HG02798 (cell line): ENCODE measurements around the gene UNCX.
"Not testable (repeated sequence)": the region's sequence is repeated elsewhere in the genome, so short reads cannot be mapped to it uniquely, and the experiment has no call there.

Source experiments
- ATAC-seq: cut with Tn5 transposase; IDR thresholded peaks from one replicate; pipeline ENCODE4 v1.9.1; 2021; ENCODE audit warnings: mild to moderate bottlenecking; ENCODE audit not compliant: unreplicated experiment, poor library complexity

The UNCX gene

DNA sequence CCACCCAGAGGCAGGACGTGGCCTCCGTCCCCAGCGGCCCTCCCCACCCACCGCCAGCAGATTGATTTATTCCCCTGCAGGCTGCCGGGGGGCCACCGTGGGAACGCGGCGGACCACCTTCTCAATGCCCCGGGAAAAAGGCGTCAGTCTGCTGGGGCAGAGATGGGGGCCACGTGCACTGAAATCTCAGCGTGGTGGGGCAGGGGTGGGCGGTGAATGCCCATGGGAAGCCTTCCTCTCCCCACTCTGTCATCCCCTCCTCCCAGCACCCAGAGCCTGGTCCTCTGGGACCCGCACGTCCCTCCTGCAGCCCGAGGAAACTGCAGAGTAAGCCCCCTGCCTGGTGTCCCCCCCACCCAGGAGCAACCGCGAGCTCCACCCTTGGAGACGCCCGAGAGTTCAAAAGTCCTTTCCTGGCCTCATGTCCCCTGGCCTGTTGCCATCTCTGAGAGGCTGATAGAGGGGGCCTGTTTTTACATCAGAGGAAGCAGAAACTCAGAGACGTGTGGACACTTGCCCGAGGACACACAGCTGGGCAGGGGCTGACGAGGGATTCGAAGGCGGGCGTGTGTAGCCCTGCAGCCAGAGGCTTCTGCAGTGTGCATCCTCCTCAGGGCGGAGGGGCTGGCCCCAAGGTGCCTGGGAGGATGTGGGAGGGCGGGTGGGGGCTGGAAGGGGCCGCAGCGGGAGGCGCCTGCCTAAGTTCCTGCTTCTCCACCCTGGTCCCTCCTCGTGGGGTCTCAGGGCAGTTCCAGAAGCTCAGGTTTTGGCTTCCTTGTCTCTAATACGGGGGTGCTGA, 21.8 kb downstream of the UNCX start:
- no peak for ATAC-seq

DNA sequence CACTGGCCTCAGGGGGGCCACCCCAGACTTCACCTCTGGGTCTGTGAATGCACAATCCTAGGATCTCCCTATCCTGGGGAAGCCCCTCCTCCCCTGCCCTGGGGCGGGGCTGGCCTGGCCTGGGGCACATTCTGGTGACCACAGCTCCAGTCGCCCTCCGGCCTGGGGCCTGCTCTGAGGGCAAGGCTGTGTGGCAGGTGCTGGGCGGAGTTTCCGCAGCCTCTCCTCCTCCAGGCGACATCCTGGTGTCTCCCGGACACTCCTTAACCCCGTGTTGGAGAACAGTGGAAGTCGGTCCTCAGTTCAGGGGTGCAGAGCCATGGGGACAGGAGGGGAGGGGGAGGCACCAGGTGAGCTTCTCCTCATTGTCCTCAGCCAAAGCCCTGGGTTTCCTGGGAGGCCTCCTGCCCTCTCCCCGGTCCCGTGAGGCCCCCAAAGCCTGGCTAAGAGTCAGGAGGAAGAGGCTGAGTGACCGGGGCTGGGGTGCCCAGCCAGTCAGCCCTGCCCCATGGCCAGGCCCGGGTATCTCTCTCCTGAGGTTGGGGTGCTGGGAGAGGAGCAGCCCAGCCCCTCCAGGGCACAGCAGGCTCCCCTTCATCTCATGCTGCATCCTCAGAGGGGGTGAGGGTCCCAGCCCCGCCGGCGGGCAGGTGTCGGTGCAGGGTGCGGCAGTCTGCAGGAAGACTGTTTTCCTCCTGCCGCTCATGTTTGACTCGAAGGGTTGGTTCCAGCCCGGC, 22.6 kb downstream of the UNCX start:
- ATAC-seq = no peak

DNA sequence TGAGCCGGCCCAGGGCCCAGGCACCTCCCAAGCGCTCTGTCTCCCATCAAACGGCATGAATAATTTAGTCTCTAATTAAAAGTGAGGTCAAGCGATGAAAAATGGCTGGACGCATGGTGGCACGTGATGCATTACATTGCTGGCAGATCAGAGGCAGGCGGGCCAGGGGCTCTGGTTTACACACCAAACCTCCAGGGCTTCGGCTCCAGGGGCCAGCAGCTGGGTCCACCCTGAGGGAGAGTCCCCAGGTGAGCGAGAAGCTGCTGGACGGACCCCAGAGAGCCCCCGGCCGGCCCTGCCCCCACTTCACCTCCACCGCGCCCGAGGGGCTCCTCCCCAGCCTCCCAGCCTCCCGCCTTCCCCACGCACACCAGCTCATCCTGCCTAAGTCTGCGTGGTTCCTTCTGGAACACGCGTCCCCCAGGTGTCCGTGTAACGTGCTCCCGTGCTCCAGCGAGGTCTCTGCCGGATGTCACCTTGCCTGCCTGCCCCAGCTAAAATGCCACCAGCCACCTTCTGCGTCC, 23.2 kb downstream of the UNCX start:
- ATAC-seq = no peak

DNA sequence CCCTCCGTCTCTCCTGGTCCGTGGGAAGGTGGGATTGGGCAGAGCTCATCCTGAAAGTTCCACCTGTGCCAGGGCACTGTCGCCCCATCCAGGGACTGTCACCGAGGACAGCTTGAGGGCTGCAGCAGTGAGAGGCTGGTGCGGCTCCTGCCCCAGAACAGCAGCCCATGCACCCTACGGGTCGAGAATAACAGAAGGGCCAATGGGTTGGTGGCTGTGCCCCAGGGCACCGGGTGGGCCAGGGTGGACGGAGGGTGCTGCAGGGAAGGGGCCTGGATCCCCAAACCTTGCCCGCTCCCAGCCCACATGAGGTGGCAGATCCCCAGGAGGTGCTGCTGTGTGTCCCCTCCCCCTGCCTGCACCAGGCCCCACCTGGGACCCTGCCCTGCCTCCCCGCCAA, 23.9 kb downstream of the UNCX start:
- no peak for ATAC-seq

DNA sequence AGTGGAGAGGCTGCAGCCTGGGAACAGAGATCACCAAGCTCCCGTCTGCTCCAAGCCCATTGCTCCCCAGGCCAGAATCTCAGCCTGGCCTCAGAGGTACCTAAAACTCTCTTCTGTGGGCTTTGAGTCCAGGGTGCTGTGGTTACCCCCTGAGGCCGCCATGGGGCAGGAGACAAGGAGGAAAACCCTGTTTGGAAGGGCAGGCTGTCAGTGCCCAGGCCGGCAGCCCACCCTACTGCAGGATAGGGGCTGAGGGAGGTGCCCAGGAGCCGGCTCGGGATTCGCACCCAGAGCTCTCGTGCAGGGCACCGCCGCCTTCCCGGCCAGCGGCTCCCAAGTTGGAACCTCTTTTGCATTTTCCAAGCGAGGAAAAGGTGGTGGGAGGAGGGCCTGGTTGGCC, 24.5 kb downstream of the UNCX start:
- ATAC-seq = no peak

DNA sequence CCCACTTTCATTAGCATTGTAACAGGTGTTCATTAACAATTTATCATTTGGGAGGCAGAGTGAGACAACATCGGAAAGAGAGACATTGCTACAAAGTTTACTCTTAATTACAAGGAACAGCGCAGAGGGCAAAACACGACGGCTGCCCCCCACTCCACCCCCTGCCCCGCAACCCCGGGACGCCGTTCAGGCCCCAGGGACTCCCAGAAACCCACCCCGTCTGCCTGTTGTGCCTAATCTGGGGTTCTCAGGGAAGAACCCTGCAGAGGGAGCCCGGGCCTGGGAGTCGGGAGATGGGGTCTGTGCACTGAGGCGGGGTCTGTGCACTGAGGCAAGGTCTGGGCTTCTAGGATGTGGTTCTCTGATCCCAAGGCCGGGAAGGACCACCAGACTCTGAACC, 25.2 kb downstream of the UNCX start:
- no peak for ATAC-seq

DNA sequence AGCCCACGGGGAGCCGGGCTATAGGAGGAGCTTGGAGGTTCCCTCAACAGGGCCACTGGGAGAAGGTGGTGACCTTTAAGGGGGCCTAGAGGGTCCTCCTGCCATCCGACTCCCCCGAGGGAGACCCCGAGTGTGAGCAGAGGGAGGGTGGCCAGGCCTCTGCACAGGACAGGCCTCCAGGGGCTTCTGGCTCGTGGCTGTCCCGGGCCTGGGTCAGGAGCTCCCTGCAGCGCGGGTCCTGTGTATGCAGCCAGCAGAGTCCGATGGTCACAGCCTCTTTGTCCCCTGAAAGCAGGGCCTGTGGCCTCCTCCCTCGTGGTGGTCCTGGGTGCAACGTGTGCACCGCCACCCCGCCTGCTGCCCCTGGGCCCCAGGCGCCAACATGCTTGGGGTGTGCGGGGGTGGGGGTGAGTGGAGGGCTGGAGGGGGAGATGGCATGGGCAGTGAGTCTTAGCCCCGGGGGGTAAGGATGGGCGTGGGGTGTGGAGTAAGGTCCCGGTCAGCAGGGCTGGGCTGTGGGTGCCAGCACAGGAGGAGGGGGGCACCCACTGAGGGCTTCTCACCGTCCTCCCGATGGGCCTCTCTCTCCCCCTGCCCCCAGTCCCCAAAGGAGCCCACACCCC, 27.1 kb downstream of the UNCX start:
- no peak for ATAC-seq

DNA sequence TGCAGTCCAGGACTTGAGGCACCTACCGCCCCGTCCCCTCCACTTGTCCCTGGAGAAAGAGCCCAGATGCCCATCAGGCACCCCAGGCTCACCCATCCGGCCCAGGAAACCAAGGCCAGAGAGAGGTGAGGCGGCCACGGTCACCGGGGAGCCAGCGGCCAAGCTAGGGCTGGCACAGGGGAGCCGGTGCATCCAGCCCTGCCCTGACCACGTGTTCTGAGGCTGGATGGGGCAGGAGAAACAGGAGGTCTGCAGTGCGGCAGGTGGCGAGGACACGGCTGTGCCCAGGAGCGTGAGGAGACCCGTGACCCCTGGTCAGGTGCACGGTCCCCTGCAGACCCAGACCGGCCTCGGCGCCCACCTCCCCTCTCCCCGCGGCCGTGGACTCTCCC, 27.6 kb downstream of the UNCX start:
- ATAC-seq = no peak

DNA sequence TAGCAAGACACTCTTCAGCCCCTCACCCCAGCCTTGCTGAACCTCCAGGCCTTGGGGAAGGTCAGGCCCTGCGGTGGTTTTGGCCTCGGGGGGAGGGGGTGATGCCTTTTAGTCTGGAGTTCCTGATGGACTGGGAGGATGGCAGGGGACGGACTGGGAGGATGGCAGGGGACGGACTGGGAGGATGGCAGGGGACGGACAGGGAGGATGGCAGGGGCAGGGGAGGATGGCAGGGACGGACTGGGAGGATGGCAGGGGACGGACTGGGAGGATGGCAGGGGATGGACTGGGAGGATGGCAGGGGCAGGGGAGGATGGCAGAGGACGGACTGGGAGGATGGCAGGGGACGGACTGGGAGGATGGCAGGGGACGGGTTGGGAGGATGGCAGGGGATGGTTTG, 28.4 kb downstream of the UNCX start:
- not testable (repeated sequence) for ATAC-seq

DNA sequence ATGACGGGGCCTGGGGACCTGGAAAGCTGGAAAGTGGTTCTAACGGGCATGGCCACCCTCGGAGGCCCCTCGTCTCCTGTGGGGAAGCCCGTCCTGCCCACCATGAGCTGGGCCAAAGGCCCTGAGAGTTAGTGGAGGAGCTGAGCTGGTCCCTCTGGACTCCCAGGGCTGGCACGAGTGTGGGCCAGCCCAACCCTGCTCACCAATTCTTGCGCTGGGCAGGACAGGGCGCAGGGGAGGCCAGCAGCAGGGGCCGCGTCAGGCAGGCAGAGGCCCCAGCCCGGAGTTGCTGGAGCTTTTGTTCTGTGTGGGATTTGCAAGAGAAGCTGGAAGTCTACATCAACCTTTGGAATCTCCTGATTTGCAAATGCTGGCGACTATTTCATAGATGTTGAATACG, 29.8 kb downstream of the UNCX start:
- ATAC-seq = no peak

DNA sequence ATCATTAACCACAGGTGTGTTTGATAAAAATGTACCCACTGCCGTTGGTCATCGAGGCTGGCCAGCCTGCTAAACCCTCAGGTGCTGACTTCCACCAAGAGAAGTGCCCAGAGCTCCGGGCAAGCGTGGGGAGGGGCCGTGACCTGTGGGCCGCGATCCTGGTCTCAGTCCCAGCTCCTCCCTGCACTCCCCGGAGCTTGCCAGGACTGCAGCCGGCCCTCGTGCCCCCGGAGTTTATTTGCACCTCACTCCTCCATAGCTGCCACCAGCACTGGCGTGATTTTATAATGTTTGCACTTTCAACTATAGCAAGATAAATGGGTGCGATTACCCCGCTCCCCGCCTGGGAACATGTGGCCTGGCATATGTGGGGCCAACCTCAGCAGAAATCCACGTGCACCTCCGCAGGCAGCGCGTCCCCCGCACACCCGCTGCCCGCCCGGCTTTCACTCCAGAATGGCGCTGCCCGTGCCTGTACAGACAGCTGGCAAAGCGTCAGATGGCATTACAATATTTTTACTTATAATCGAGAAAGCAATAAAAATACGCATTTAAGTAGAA, 30.8 kb downstream of the UNCX start:
- no peak for ATAC-seq

DNA sequence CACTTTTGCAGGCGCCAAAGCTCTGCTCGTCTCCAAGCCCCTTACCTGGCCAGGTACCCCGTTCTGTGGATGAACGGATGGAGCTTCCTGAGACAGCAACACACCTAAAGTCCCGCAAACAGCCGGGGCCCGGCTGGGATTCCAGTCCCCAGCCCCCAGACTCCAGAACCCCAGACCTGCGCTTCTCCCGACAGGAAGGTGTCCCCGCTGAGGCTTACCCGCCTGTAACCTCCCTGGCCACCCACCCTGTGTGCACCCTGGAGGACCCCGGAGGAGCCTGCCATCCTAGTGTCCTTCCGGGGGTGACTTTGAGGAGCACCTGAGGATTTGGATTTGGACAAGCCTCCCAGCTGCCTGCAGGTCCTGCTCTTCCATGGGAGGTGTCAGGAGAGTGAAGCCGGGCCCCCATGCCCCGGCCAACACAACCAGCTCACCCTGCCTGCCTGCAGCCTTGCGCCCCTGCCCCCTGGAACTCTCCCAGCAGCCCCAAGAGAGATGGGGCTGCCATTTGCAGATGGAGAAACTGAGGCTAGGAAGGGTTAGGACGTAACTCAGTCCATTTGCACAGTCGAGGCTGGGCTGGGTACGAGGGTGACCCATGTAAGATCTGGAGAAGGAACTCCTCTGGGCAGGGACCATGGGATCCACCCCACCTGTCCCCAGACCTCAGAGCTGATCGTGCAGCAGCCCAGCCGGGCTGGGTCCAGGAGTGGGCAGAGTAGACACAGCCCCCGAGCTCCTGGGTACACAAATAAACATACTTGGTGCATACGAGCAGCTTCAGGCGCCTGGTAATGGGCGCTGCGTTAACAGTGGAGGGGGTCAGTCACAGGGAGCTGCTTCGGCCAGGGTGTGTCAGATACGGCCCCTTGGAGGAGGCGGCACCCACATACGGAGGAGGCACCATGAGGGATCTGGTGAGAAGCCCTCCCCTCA, 31.9 kb downstream of the UNCX start:
- ATAC-seq = no peak

DNA sequence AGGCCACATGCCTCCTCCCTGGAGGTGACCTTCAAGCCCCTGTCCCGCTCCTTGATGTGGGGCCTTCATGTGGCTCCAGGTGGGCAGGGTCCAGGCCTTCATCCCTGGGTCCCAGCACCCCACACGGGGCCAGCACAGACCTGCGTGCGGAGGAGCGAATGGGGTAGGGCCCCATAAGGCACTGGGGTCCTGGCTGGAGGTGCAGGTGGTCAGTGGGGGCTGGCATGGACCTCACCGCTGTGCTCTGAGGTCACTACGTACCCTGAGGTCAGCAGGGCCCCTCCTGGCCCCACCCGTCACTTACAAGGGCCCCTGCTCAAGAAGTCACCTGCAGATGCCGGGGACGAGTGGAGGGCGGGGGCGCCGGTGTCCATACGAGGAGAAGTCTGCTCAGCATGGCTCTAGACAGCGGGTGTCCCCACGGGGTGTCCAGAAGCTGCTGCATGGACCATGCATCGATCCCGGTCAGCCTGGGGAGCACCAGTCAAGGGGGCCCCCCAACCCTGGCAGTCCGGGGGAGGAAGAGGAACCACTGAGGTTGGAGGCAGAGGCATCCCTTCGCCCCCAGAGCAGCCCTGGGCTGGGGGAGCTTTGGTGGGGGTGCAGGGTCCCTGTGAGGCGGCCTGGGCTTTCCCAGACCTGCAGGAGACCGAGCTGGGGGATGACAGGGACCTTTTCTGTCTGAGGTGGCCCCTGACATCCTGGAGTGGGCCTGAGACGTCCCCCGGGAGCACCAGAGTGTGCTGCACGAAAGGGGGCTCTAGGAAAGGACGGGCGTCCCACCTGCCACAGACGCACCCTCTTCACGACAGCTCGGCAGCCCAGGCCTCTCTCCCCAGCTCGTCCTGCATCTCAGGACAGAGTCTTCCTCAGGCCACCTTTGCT, 34.6 kb downstream of the UNCX start:
- no peak for ATAC-seq

DNA sequence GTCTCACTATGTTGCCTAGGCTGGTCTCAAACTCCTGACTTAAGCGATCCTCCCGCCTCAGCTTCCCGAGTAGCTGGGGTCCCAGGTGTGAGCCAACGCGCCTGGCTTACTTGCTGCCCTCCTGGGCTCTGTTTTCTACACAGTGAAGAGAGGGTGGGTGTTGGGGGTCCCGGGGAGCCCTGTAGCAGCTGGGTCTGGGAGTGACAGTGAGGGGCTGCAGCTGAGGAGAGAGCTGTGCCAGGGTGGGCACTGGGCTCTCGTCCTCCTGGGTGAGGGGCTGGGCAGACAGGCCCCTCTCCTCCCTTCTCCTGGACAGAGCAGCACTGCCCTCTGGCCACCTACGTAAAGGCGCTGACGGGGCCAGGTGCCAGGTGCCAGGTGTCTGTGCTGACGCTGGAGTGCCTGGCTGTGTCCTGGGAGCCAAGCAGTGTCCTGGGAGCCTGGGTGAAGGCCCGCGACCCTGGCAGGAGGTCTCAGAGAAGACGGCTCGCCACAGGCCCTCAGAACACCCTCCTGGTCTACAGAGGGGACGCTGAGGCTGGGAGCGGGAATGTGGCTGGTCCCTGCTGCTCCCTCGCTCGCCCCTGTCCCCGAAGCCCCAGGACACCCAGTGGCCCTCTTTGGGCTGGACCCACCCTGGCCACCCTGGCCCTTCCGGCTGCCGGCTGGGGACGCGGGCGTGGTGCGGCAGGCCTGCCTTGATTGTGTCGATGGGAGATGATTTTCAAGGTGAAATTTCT, 35.6 kb downstream of the UNCX start:
- ATAC-seq = no peak

DNA sequence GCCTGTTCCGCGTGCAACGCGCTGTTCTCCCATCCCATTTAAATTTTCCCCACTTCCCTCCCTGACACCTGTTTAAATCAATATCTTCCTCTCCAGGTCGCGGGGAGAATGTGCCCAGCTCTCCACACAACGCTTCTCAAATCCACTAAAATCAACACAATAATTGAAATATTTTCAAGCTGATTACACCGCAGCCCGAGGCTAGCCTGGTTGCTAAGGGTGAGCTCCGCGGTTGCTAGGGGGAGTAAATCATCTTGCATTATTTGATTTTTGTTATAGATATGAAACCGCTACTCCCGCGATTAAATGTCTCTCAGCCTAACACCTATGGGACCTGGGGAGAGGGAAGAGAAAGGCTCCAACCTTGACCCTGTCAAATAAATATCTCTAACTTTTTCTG, 36.2 kb downstream of the UNCX start:
- no peak for ATAC-seq

DNA sequence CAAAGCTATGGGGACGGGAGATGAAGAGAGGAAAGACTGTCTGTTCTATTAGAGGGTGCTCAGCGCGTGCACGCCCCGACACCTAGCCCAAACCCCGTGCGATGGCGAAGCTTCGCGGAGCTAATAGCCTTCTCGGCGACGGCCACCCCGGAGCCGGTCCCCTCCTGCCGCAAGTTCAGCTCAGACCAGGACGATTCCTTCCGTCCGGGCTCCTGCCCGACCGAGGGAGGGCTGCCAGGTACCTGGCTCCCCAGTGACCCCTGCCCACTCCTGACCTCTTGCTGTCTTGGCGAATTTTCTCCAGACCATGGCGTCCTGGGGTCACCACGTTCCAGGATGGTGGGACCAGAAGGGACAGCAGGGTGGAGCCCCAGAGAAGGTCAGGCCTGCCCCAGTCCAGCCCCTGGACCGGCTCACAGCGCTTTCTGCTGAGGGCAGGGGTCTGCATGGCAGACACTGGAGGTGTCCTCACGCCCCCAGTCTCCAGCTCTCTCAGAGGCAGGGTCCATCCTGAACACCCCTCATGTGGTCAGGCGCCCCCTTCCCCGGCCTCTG, 36.7 kb downstream of the UNCX start:
- no peak for ATAC-seq

DNA sequence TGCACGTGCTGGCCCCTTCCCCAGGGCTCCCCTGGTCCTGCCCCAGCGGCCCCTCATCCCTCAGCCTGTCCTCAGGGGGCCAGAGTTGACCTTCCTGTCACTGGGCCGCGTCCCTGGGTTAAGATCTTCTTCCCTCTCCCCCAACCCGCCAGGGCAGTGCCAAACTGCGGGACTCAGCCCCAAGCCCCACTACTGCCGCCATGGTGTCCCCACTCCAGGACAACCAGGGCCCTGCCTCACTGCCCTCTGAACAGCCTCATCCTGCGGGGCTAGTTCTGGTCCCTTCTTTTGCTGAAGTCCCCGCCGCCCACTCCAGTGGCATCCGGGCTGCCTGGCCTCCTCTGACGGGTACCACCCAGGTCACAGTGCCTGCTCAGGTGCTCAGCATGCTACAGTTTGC, 37.5 kb downstream of the UNCX start:
- ATAC-seq = no peak

DNA sequence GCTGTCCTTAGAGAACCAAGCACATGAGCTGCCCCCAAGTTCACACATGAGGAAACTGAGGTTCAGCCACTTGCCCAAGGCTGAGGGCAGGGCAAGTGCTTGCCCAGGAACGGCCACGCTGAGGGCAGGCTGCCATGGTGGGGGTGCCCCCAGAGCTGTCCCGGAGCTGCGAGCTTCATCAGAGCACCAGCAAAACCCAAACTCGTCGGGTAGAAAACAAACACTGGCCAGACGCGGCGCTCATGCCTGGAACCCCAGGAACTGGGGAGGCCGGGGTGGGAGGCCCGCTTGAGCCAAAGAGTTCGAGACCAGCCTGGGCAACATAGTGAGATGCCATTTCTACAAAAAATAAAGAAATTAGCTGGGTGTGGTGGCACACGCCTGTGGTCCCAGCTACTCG, 38.4 kb downstream of the UNCX start:
- ATAC-seq = no peak
